Parathyroid adenoma (tissue), 2 donors: ENCODE data around the gene ELANE.

Experiments used
- H2AFZ ChIP-seq: fragments of 300-600 bp; sonication (generic); one replicate; pipeline ENCODE4 v1.7.0; 2017; ENCODE audit warnings: antibody characterized with exemption, mild to moderate bottlenecking
- H3K27ac ChIP-seq: fragments of 300-600 bp; sonication (generic); one replicate; pipeline ENCODE4 v1.7.0; 2017
- H3K27me3 ChIP-seq: fragments of 300-600 bp; sonication (generic); one replicate; pipeline ENCODE4 v1.7.0; 2017; ENCODE audit warnings: low read length; ENCODE audit not compliant: control insufficient read depth, insufficient read depth
- H3K36me3 ChIP-seq: fragments of 300-600 bp; sonication (generic); one replicate; pipeline ENCODE4 v1.7.0; 2017; ENCODE audit warnings: low read length; ENCODE audit not compliant: control insufficient read depth, insufficient read depth
- H3K4me1 ChIP-seq: fragments of 300-600 bp; sonication (generic); one replicate; pipeline ENCODE4 v1.7.0; 2017; ENCODE audit warnings: control low read depth
- H3K4me2 ChIP-seq: fragments of 300-600 bp; sonication (generic); one replicate; pipeline ENCODE4 v1.7.0; 2017; ENCODE audit warnings: low read length
- H3K4me3 ChIP-seq: fragments of 300-600 bp; sonication (generic); one replicate; pipeline ENCODE4 v1.7.0; 2017; ENCODE audit warnings: low read depth, low read length
- H3K79me2 ChIP-seq: fragments of 300-600 bp; sonication (generic); one replicate; pipeline ENCODE4 v1.7.0; 2017; ENCODE audit warnings: control low read depth
- H3K9ac ChIP-seq: fragments of 300-600 bp; sonication (generic); one replicate; pipeline ENCODE4 v1.7.0; 2017; ENCODE audit warnings: mild to moderate bottlenecking
- H3K9me3 ChIP-seq: fragments of 300-600 bp; sonication (generic); one replicate; pipeline ENCODE4 v1.7.0; 2017; ENCODE audit warnings: low read length; ENCODE audit not compliant: control insufficient read depth
- TF ChIP-seq, protein P1 (sequence below): fragments of 300-600 bp; sonication (generic); IDR thresholded peaks from one replicate; pipeline ENCODE4 v1.7.0; 2017; ENCODE audit warnings: antibody characterized with exemption, mild to moderate bottlenecking
- donor health status: primary hyperparathyroidism.

Gene ELANE

DNA sequence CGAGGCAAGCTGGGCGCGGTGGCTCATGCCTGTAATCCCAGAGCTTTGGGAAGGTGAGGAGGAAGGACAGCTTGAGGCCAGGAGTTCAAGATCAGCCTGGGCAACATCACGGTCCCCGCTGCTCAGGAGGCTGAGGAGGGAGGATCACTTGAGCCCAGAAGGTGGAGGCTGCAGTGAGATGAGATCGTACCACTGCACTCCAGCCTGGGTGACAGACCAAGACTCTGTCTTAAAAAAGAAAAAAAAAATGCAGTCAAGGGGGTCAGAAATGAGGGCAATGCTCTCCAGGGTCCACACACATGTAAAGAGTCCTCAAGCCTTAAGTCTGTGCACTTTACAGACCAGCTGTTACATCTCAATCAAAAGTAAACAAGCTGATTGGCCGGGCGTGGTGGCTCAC lies 52.4 kb downstream of the ELANE start:
- Histone ChIP-seq H3K27me3 (no peaks in the 10 kb centered on the region), H3K27ac (no peak overlapping the region), H3K4me3 (no peak overlapping the region), H3K4me1 (no peaks in the 10 kb centered on the region), H3K9ac (no peak overlapping the region), H3K9me3 (no peaks in the 10 kb centered on the region), H2AFZ (no peak overlapping the region), H3K36me3 (no peaks in the 10 kb centered on the region), H3K4me2 (no peak overlapping the region), H3K79me2 (no peaks in the 10 kb centered on the region)
- TF ChIP-seq, protein P1, sequence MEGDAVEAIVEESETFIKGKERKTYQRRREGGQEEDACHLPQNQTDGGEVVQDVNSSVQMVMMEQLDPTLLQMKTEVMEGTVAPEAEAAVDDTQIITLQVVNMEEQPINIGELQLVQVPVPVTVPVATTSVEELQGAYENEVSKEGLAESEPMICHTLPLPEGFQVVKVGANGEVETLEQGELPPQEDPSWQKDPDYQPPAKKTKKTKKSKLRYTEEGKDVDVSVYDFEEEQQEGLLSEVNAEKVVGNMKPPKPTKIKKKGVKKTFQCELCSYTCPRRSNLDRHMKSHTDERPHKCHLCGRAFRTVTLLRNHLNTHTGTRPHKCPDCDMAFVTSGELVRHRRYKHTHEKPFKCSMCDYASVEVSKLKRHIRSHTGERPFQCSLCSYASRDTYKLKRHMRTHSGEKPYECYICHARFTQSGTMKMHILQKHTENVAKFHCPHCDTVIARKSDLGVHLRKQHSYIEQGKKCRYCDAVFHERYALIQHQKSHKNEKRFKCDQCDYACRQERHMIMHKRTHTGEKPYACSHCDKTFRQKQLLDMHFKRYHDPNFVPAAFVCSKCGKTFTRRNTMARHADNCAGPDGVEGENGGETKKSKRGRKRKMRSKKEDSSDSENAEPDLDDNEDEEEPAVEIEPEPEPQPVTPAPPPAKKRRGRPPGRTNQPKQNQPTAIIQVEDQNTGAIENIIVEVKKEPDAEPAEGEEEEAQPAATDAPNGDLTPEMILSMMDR = no peak
